GM12873 (cell line): ENCODE measurements around the gene CCN6.

Experiments used
- TF ChIP-seq, protein P1 (sequence below): IDR thresholded peaks from 2 replicates; pipeline ENCODE4 v1.5.1; 2012; ENCODE audit warnings: low read depth, mild to moderate bottlenecking, moderate library complexity, low read length, control low read depth; ENCODE audit not compliant: insufficient read depth; ENCODE audit errors: missing control alignments

CCN6 gene

DNA sequence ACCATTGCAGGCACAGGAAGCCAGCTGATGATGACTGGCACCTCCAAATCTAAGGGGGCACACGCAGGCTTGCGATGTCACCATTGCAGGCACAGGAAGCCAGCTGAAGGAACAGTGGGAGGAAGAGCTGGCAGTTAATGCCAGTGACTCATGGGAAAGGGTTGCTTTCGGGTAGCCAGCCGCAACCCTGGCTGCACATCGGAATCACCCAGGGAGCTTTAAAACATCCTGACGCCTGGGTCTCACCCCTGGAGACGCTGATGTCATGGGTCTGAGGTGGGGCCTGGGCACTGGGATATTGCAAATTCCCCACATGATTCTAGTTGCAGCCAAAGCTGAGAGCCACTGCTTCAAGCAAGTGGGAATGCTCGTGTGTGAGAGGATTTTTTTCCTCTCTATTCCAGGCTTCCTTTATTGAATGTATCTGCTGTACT, 16.1 kb upstream of the CCN6 start:
- TF ChIP-seq, protein P1, sequence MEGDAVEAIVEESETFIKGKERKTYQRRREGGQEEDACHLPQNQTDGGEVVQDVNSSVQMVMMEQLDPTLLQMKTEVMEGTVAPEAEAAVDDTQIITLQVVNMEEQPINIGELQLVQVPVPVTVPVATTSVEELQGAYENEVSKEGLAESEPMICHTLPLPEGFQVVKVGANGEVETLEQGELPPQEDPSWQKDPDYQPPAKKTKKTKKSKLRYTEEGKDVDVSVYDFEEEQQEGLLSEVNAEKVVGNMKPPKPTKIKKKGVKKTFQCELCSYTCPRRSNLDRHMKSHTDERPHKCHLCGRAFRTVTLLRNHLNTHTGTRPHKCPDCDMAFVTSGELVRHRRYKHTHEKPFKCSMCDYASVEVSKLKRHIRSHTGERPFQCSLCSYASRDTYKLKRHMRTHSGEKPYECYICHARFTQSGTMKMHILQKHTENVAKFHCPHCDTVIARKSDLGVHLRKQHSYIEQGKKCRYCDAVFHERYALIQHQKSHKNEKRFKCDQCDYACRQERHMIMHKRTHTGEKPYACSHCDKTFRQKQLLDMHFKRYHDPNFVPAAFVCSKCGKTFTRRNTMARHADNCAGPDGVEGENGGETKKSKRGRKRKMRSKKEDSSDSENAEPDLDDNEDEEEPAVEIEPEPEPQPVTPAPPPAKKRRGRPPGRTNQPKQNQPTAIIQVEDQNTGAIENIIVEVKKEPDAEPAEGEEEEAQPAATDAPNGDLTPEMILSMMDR = no peak

DNA sequence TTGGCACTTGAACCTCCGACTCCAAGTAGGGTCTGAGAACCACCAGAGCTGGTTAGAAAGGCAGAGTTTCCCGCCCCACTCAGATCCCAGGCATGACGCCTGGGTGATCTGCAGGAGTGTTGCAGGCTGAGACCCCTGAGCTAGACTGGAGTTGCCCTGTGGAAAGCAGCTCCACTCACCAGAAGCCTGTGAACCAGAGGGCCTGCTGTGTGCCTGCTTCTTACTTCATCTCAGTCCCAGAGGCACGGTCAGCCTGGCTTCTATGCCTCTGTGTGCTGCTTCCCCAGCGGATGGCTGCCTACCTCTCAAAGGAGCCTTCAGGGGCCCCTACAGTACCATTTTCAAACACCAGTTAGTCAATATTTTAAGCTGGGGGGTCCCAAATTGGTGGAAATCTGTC, 15.6 kb upstream of the CCN6 start:
- TF ChIP-seq, protein P1 = no peak

DNA sequence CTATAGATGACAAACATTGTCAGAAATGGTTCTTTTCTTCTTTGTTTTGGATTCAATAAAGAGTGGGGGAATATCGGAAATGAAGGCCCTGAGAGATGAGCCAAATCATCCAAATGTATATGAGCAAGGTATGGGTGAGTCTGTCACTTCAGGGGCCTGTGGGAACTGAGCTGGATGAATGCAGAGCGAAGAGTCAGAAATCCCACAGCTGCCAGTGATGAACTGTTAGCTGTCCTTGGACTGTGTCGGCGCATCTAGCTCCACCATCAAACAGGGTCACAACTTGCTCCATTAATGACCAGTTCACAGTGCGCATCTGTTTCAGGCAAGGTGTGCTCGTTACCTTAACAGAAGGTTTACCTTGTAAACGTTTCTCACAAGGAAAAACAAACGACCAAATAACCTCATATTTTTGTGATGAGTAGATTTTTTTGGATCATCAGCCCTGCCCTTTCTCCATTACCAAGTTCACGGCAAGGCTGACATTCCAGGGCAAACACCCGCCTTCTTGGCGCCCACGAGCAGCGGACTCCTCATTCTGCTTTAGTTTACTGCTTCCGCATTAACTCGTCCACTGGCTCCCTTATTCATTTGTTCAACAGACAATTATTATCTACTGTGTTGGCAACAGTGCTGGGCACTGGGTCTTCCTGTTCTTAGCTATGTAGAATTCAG, 15.0 kb upstream of the CCN6 start:
- TF ChIP-seq, protein P1 = no peak

DNA sequence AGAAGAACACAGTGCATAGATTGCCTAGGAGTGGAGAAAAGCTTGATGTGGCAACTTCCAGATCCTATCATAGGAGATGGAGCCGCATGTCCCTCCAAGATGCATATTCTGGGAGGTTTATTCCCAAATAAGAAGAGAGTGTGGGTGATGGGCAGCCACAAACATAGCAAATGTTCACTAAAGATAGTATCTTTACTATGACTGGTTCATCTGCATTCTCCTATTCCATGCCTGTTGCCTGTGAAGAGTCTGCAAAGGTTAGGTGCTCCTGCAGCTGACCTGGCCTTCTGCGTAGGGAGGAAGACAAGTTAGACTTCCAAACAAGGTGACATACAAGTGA, 14.5 kb upstream of the CCN6 start:
- TF ChIP-seq, protein P1 = no peak

DNA sequence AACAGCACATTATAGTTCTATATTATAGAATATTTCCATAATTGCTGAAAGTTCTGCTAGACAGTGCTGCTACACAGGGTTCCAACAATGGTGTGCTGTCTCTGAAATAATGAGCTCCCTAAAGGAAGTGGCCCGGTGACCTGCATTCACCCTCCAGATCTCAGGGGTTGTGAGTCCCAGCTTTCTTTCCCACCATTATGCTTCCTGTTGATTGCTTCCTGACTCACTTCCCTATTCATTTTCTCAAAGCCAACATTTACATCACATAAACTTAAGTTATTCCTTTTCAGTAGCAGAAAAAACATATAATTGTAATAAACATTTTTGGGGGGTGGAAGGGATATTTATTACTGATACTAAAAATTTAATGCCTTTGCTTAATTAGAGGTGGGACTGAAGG, 12.9 kb upstream of the CCN6 start:
- TF ChIP-seq, protein P1 = no peak

DNA sequence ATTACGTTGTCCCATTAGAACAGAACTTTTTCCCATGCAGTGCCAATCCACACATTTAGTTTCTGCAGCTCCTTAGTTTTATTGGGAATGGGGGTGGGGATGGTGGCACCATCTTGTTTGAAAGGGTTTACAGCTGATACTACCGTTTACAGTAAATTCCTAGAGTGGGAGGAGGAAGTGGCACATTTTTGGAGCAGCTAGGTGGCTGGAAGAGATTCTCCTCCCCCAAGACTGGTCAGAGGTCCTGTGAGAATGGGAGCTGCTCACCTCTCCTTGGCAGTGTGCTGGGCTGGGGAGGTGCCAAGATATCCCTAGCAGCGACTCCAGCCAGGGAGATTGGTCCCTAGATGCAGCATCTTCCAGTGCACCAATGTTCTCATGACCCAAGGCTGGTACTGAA, 12.4 kb upstream of the CCN6 start:
- TF ChIP-seq, protein P1 = no peak

DNA sequence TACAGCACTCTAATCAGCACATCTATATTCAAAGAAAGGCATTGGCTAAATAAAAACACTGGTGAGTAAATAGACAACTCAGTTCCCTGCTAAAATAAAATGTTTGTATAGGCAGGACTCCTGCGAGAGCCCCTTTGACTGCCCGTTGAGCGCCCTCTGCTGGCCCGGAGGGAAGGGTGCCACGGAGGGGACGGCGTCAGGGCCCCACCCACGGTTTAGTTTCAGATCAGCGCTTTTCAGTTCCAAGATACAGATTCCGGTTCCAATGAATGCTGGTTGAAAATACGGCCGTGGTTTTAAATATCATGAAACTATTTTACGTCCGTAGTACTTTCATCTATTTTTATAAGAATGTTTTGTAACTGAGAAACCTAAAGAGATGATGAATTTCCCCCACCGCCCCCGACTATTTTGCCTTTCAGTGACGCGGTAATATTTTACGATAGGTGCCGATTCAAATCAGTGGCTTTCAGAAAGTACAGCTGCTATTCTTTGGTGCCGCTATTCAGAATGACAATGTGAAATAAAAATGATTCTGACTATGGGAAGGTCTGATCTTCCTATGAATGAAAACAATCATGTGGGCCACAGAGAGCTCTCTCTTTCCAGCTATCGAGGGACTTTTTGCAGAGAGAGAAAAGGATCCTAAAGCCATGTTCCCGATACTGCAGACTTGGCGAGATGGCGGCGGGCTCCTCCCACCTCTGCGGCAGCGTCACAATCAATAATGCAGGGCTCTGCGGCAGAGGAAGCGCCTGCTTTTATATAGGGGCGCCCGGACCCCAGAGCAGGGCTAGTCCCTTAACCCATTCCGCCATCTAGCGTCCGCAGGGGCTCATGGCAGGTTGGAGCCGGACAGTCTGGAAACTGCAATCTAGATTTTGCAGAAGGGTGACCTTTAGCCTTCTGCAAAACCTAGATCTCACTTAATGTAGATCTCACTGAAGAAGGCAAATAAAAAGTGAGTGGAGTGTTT, 10.6 kb upstream of the CCN6 start:
- TF ChIP-seq, protein P1 = peak; percentile 96
